Measurements from ENCODE around the gene UBASH3B.

UBASH3B gene

GRCh38 chr11:122659676-122660554 is 4.4 kb downstream of the UBASH3B start:
- no peak for TF ChIP-seq ZBTB7A (IDR thresholded peaks at IDR 0.05; ENCODE audit: low read depth)
- no peak for TF ChIP-seq RAD21 (IDR thresholded peaks at IDR 0.05; ENCODE audit: low read depth)
- no peak for TF ChIP-seq MAX (IDR thresholded peaks at IDR 0.05)
- TF ChIP-seq CREB1 (IDR thresholded peaks at IDR 0.05; ENCODE audit: low read depth), result no peak
- no peak for TF ChIP-seq TAF1 (IDR thresholded peaks at IDR 0.05; ENCODE audit: low read depth)
- TF ChIP-seq EGR1 (IDR thresholded peaks at IDR 0.05), result no peak
- TF ChIP-seq, protein P1, sequence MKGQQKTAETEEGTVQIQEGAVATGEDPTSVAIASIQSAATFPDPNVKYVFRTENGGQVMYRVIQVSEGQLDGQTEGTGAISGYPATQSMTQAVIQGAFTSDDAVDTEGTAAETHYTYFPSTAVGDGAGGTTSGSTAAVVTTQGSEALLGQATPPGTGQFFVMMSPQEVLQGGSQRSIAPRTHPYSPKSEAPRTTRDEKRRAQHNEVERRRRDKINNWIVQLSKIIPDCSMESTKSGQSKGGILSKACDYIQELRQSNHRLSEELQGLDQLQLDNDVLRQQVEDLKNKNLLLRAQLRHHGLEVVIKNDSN (IDR thresholded peaks at IDR 0.05), result no peak
- TF ChIP-seq TCF12 (IDR thresholded peaks at IDR 0.05; ENCODE audit: low read depth), result no peak
- TF ChIP-seq NFIC (IDR thresholded peaks at IDR 0.05), result no peak
- TF ChIP-seq YY1 (IDR thresholded peaks at IDR 0.05; ENCODE audit: low read depth), result no peak
- TF ChIP-seq, protein P2, sequence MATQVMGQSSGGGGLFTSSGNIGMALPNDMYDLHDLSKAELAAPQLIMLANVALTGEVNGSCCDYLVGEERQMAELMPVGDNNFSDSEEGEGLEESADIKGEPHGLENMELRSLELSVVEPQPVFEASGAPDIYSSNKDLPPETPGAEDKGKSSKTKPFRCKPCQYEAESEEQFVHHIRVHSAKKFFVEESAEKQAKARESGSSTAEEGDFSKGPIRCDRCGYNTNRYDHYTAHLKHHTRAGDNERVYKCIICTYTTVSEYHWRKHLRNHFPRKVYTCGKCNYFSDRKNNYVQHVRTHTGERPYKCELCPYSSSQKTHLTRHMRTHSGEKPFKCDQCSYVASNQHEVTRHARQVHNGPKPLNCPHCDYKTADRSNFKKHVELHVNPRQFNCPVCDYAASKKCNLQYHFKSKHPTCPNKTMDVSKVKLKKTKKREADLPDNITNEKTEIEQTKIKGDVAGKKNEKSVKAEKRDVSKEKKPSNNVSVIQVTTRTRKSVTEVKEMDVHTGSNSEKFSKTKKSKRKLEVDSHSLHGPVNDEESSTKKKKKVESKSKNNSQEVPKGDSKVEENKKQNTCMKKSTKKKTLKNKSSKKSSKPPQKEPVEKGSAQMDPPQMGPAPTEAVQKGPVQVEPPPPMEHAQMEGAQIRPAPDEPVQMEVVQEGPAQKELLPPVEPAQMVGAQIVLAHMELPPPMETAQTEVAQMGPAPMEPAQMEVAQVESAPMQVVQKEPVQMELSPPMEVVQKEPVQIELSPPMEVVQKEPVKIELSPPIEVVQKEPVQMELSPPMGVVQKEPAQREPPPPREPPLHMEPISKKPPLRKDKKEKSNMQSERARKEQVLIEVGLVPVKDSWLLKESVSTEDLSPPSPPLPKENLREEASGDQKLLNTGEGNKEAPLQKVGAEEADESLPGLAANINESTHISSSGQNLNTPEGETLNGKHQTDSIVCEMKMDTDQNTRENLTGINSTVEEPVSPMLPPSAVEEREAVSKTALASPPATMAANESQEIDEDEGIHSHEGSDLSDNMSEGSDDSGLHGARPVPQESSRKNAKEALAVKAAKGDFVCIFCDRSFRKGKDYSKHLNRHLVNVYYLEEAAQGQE (IDR thresholded peaks at IDR 0.05; ENCODE audit: low read depth), result no peak
- no peak for TF ChIP-seq EP300 (IDR thresholded peaks at IDR 0.05; ENCODE audit: borderline replicate concordance)

- TF ChIP-seq EGR1 (IDR thresholded peaks at IDR 0.05) (peak; percentile 32; the same call in 1 of the 2 replicates), TCF12 (IDR thresholded peaks at IDR 0.05; ENCODE audit: low read depth) (peak; percentile 98), CEBPB (IDR thresholded peaks at IDR 0.05) (peak; percentile 55; the same call in 1 of the 2 replicates), MAX (IDR thresholded peaks at IDR 0.05) (peak; percentile 90), ZBTB7A (IDR thresholded peaks at IDR 0.05; ENCODE audit: low read depth) (peak; percentile 86), EP300 (IDR thresholded peaks at IDR 0.05; ENCODE audit: borderline replicate concordance) (peak; percentile 97), TAF1 (IDR thresholded peaks at IDR 0.05; ENCODE audit: low read depth) (no peak), FOXM1 (IDR thresholded peaks at IDR 0.05; ENCODE audit: borderline replicate concordance, low read depth) (peak; percentile 94), CREB1 (IDR thresholded peaks at IDR 0.05; ENCODE audit: low read depth) (0 out of 2 replicates have a peak, but pooled peaks have one; percentile 21), NFIC (IDR thresholded peaks at IDR 0.05) (peak; percentile 96), RAD21 (IDR thresholded peaks at IDR 0.05; ENCODE audit: low read depth) (no peak; the same call in 1 of the 2 replicates), TEAD4 (IDR thresholded peaks at IDR 0.05) (peak; percentile 85), YY1 (IDR thresholded peaks at IDR 0.05; ENCODE audit: low read depth) (0 out of 2 replicates have a peak, but pooled peaks have one; percentile 13)
- TF ChIP-seq, protein P1 (IDR thresholded peaks at IDR 0.05), result peak; percentile 43; the same call in 1 of the 2 replicates
- TF ChIP-seq, protein P2 (IDR thresholded peaks at IDR 0.05; ENCODE audit: low read depth), result peak; percentile 40; the same call in 1 of the 2 replicates
Observed at GRCh38 chr11:122661182-122661945, 5.8 kb downstream of the UBASH3B start.

- TF ChIP-seq TEAD4 (IDR thresholded peaks at IDR 0.05) (no peak), YY1 (IDR thresholded peaks at IDR 0.05; ENCODE audit: low read depth) (no peak), TCF12 (IDR thresholded peaks at IDR 0.05; ENCODE audit: low read depth) (no peak), RAD21 (IDR thresholded peaks at IDR 0.05; ENCODE audit: low read depth) (no peak), ZBTB7A (IDR thresholded peaks at IDR 0.05; ENCODE audit: low read depth) (no peak), MAX (IDR thresholded peaks at IDR 0.05) (no peak), FOXM1 (IDR thresholded peaks at IDR 0.05; ENCODE audit: borderline replicate concordance, low read depth) (no peak), TAF1 (IDR thresholded peaks at IDR 0.05; ENCODE audit: low read depth) (no peak), EP300 (IDR thresholded peaks at IDR 0.05; ENCODE audit: borderline replicate concordance) (no peak), CEBPB (IDR thresholded peaks at IDR 0.05) (no peak), CREB1 (IDR thresholded peaks at IDR 0.05; ENCODE audit: low read depth) (no peak), EGR1 (IDR thresholded peaks at IDR 0.05) (no peak), NFIC (IDR thresholded peaks at IDR 0.05) (no peak)
- TF ChIP-seq, protein P1 (IDR thresholded peaks at IDR 0.05), result no peak
- TF ChIP-seq, protein P2 (IDR thresholded peaks at IDR 0.05; ENCODE audit: low read depth), result no peak
Observed at GRCh38 chr11:122663056-122663740, 7.7 kb downstream of the UBASH3B start.
